GM04504 (cell line): ENCODE data around the gene GAS7.
"Not testable (repeated sequence)": the region's sequence is repeated elsewhere in the genome, so short reads cannot be mapped to it uniquely, and the experiment has no call there.

Experiments used
- DNase-seq: peaks from one replicate; pipeline ENCODE4 v3.0.0-alpha.2; 2012; ENCODE audit warnings: low read depth

GAS7 gene

DNA sequence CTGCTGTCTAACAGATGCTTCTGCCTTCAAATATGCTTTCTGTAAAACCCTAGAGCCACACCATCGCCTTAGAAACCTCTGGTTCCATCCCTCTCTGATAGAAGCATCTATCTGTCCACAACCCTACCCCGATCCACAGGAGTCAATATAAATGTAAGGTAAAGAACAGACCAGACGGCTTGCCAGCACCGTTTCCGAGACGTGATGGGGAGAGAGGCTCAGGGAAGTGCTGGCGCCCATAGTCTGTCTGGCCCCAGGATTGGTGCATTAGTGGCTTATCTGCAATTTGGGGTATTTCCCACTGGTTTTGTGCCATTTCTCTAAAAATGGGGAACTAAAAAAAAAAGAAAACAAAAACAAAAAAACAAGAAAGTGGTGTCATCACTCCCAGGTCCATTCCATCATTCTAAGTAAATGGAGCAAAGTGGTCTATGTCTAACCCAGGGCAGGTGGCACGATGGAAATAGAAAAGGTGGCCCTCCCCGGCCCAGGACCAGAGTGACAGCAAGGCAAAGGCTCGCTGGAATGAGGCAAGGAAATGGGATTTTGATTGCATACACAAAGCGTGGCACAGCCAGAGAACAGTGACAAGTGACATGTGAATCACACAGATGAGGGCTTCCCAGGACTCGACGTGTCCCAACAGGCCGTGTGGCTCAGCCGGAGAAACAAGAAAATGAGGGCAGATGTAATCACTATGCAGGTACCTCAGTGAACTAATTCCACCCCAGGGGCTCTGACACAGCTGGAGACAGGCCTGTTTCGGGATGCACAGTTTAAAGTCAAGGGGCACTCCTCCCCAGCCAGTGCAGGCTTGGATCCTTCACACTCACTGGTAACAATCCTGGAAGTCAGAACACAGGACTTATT is 125.6 kb downstream of the GAS7 start:
- no peak for DNase-seq

DNA sequence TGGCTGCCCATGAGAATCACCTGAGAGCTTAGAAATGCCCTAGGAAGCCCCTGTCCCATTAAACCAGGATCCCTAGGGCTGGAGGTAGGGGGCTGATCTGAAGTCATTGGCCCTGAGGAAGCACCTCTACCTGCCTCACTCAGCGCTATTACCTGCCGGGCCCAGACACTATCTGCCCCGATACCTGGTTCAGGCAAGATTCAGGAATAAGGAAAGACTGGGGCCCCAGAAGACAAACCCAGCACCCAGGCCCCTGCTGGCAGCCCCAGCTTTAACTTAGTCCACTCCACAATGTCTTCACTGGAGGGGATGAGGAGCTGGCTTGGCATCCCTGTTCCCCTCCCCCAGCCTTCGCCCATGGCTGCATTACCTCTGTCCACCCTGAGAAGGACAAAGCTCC is 126.3 kb downstream of the GAS7 start:
- DNase-seq, result no peak

DNA sequence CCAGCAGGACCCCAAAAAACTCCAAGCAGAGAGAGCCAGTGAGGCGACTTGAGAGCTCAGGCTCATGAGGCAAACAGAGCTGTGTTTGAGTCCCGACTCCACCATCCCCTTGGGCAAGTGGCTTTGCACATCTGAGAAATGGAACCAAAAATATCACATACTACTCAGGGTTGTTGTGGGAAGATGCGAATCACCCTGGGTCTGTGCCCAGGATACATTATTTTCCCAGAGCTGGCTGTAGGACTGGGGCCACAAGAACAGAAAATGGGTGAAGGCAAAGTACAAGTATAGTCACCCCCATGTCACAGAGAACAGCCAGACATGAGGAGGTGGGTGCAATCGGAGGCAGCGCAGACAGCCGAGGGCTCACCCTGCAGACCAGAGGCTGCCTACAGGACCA is 127.3 kb downstream of the GAS7 start:
- DNase-seq, result no peak

DNA sequence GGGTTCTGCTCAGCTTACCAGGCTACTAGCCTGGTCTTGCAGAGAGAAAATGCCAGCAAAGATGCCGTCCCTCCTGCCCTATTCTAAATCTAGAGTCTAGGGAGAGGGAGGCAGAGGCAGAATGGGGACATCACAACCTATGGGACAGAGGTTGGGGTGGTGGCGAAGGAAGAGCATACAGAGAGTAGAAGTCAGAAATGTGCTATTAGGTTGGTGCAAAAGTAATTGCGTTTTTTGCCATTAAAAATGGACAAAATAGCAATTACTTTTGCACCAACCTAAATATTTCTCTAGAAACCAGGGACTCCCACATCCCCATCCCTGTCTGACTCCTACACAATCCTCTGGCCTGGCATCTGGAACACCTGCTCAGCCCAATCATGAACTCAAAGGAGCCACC is 127.7 kb downstream of the GAS7 start:
- DNase-seq, result no peak

DNA sequence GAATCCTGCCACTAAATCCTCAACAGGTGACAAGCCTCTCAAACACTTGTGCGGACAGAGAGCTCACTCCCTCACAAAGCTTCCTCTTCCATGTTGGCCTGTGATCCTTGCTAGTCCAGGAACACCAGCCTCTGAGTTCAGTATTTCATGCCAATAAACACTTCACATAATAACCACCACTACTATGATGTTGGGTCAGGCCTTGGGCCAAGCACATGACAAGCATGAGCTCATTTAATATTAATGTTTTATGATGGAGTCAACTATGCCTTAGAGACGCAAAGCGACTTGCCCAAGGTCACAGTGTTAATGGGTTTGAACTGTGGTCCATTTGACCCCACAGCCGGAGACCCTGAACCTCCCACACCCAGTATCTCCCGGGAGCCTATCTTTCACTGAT is 129.1 kb downstream of the GAS7 start:
- no peak for DNase-seq

DNA sequence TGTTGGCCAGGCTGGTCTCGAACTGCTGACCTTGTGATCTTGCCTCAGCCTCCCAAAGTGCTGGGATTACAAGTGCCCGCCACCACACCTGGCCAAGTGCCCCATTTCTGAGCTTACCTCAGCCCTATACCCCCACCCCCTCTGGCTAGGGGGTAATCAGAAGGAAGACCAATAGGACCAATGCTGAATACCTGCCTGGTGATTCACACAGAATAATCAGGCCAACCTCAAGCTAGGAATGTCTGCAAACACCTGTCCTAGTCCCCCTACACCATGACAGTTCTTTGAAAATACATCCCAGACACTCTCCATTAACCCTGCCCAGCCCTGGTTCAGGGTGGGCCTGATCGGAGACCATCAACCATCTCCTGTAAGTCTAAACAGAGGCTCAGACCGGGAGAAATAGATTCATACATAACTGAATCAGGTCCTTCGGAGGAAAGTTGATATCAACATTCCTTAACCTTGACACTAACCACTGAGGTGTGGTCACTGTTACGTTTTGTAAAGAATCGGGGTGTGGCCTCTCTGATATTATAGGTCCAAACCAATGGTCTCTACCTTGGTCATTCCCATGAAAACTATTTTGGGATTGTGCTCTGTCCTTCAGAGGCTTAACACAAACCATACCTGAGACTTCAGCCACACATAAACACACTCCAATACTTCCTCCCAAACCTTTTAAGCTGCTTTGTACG is 130.8 kb downstream of the GAS7 start:
- DNase-seq, result no peak

DNA sequence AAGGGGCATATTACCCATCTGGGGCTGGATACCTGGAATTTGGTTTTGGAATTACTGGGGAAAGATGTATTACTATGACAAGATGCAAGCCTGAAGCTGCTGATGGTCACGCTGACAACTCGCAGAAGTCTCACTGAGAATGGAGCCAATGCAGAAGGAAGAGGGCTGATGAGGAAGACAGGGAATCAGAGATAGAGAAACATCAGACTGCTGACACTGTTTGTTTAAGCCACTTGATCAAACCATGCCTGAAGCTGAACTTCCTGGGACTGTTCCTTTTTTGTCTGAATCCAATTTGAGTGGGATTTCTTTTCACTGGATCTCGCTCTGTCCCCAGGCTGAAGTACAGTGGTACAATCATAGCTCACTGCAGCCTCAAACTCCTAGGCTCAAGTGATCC is 133.9 kb downstream of the GAS7 start:
- no peak for DNase-seq

DNA sequence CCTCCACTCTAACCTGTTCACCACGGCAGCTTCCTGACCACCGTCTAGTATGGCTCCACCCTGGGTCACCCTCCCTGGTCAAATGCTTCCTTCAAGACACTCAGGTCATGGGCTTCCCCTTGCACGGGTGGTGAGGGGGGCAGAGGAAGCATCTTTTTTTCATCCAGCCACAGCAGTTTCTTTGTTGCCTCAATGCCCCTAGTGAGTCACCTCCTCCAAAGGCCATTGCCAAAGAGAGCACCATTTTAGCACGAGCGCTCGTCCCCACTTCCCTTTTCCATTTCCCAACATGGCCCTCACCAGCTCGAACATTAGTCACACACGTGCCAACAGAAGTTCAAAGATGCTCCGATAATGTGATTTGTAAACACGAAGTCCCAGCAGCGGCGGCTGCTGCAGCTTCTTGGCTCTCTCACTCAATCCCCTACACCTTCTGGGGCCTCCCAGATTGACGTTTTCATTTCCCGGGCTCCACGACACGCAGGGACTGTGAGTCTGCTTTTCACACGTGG is 134.6 kb downstream of the GAS7 start:
- DNase-seq, result no peak

DNA sequence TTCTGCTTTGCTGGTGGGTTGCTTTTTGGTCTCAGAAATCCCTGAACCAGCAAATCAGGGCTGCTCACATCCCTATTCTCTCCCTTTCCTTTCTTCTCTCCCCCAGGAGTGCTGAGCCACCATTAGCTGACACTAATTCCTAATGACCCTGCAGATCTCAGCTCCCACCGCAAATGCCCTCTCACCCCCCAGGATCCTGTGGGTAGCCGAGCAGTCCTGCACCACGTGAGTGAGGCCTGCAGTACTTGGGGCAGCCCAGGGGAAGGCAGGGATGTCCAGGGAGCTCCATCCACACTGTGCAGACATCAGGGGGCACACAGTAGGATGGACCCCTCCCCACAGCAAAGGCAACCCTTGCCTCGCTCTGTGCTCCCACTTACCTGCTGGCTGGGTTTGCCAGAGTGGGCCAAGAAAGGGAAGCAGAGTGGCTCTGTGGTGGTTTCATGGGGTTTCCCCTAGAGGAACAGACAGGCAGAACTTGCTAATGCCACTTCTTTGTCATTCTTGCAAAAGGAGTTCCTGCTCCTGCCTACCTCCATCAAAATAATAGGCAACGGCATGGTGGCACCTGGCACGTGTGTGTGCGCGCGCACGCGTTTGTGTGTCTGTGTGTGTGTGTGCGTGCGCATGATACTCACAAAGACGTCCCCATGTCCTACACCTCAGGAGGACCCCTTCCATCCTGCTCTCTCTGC is 135.6 kb downstream of the GAS7 start:
- no peak for DNase-seq

DNA sequence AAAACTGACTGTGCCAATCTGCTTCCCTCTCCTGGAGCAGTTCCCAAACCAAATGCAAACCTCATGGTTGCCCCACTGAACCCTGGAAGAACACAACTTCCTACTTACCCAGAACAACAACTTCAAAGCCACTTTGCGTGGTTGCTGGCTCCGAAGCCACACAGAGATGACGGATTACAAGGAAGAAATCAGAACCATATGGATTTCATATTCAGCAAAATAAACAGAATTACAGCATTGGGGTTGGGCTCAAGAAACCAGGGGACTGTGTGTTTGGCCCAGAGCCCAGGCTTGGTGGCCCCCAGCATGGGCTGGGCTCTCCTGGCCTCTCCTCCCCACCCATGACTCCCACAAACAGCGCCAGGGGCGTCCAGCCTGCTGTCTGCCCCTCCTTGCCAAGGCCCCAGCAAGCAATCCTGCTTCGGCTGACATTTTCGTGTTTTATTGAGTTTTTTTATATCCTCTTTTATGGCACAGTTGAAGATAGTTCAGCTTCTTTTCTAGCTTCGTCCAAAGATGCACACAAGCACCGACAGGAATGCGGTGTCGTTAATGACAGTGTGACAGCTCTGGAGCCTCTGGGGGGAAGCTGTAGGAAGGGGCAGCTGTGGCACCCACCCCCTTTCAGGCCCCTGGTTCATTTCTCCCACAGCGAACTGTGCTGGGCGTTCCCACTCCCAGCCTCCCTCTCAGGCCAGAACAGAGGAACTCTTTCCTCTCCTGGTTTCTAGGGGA is 137.1 kb downstream of the GAS7 start:
- DNase-seq, result peak; percentile 51

DNA sequence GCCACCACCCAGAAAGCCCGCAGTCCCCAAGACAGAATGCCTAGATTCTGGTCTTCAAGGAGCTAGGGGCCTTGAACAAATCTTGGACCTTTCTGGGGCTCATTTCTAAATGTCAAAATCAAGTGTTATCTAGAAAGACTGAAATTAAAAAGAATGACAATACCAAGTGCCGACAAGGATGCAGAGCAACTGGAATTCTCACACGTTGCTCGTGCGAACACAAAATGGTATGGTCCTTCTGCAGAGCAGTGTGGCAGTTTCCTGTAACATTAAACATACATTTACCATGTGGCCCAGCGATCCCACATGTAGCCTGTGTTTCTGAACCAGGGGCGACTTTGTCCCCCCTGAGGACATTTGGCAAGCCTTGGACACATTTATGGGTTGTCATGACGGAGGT is 137.9 kb downstream of the GAS7 start:
- DNase-seq, result no peak

DNA sequence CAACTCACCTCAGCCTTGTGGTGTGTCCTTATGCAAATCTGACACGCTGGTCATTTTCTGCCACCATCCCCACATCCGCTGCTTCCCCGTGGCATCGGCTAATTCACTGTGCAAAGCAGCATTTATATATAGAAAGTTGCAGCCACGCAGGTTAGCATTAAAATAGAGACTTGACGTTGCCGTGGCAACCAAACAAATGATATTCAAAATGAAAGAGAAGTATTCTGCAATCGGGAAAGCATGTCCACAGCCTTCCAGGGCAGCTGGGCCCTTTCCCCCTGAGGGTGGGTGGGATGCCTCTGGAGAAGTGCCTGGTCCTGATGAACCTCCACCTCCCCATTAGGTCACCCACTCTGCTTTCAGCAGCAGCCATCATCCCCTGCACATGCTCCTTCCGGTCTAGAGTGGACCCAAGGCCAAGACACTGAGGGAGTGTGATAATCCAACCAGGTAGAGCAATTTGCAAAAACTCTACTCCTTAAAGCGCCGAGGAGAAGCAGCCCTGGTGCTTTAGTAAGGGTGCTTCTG is 138.7 kb downstream of the GAS7 start:
- no peak for DNase-seq

DNA sequence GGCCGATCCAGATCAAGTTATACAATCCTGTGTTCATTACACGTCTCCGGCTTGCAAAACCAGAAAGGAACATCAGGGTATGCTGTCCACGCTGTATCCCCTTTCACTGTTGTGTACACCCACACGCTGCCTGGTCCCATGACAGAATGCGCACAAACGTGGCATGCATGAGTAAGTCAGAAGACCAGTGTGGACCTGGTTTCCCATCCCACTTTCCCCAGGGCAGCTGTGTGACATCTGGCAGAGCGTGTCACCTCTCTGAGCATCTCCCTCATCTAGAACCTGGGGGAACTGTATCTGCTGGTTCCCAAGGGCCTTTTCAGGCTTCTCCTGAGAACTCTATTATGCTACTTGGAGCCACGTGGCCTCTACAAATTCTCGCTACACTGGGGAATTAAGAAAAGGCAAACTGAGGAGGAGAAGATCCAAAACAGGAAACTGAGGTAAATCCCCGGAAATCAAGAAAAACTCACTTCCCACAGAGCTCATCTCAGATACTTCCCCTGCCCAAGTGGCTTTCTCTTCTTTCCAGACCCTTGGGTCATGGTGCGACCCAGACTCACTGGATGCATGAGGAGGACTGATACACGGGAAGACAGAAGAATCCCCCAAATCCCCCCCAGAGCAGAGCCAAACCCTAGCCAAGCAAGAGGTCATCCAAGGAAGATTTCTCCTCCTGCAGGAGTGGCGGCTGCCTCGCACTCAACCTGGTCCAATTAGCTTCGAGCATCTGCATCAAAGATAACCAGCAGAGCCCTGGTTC is 139.3 kb downstream of the GAS7 start:
- no peak for DNase-seq

DNA sequence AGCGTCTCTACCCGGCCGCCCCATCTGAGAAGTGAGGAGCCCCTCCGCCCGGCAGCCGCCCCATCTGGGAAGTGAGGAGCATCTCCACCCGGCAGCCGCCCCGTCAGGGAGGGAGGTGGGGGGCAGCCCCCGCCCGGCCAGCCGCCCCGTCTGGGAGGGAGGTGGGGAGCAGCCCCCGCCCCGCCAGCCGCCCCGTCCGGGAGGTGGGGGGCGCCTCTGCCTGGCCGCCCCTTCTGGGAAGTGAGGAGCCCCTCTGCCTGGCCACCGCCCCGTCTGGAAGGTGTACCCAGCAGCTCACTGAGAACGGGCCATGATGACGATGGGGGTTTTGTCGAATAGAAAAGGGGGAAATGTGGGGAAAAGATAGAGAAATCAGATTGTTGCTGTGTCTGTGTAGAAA is 140.9 kb downstream of the GAS7 start:
- not testable (repeated sequence) for DNase-seq

DNA sequence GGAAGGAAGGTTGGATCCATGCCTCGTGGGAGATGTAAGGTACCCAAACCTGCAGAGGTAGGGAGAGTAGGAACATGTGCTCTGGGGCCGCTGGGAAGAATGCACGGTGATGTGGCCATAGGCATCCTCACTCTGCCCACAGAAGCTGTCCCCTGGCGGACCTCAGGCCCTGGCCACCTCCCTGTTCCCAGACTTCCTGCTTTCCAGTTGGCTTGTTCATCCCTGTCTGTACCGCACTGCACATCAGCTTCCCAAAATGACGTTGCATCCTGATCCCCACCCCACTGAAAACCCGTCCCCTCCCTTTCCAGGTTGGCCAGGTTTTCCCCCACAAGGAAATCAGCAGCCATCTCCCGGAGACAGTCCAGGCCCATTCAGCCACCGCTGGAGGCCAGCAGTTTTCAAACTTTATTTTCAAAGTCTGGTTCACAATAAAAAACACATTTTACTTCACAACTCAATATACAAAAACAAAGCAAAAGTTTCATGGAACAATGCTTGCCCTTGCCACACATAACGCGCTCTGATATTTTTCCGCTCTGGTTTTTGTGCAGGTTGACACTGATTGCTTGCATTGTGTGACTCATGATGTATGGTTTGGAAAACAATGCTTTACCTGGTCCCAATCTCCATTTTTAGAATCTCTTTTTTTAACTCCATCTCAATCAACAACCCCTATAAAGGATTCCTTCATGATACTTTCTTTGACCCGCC is 143.0 kb downstream of the GAS7 start:
- no peak for DNase-seq

DNA sequence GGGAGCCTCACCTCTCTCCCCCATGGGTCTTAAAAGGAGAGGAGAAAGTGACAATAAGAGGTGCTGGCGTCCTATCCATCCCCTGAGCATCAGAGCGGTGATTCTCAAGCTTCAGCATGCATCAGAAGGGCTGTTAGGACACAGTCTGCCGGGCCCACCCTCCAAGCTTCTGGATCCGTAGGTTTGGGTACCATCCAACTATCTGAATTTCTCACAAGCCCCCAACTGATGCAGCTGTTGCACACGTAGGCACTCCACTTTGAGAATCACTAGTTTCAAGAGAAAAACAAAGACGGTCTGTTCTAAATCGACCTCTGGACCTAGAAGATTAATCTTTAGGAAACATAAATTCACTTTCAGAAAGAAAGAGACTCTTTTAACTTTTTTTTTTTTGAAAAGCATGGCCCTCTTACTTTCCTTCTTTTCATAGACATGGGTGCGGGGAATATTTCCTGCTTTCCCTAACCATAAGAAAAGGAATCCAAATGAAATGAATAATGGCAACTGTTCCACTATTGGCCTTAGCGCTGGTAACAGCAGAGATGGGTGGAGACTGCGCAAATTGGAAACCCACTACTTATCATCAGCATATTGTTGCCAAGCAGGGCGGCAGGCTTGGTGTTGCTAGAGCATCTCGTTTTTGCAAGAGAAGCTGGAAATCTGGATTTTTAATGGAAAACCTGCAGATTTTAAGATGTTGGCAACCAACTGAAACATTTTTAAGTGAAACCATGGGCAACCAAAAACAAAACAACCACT is 144.4 kb downstream of the GAS7 start:
- DNase-seq, result no peak

DNA sequence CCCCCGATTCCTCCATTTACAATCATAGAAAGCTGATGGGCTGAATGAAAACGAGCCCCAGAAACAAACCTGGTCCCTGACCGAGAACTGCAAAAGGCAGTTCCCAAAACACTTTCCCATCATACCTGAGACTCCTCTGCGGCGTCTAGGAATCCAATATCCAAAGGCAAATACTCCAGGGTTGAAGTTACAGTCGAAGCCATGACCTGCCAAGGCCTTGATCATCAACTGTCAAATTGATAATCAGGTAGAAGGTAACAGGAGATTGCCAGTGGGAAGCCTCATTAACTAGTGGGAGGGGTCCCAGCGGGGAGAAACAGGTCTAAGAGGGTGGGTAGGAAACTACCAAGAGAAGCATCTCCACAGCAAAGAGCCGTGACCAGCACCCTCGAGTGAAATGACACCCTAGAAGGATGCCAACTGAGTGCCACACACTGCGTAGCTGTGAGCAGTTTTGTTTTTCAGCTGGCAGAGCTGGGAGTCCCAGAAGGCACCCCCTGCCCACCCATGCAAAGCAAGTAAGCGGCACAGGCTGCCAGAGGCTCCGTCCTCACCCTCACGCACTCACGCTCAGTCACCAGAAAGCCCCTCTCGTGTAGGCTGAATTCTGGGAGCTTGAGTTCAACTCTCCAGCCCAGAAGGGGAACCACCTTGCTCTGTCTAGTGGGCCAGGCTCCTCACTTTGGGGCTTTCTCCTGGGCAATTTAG is 146.1 kb downstream of the GAS7 start:
- no peak for DNase-seq

DNA sequence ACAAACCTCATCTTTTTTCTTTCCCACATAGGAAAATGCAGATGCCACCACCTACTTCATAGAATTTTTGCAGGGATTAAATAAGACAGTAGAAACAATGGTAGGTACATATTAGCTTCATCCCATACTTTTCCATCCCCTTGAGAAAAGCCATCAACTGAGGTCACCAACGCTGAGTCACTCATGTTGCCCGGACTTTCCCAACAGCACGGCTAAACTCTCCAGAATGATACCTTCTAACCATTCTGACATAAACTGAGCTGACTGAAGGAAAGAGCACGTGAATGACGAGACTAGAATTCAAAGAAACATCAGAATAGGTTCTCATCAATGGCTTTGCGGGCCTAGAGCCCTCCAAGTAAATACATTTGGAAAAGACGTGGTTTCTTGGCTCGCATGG is 147.3 kb downstream of the GAS7 start:
- DNase-seq, result no peak

DNA sequence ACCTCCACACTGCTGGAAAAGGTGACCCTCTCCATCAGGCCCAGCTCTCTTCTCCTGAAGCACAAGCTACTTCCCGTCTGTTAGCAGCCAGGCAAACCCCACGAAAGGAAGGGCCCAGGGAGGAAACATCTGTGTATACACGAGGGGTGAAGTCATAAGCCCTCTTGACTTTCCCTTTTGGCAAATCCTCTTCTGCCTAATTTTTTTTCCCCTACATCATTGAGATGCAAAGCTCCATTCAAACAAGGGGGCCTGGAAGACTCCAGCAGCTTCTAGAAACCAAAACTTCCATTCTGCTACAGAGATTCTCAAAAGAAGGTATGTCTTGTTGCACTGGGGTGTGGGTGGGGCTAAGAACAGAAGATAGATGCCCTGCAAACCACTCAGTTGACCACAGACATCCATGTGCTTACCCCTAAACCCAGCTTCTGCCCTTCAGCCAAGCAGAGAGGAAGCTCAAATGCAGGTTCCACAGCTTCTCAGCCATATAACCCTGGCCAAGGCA is 147.8 kb downstream of the GAS7 start:
- no peak for DNase-seq
